GM12872 (cell line): ENCODE data around the gene LTBP3.

ENCODE experiments used
- TF ChIP-seq, protein P1 (sequence below): IDR thresholded peaks from 3 replicates; pipeline ENCODE4 v1.5.1; 2011; ENCODE audit warnings: low read depth, mild to moderate bottlenecking, low read length, moderate library complexity; ENCODE audit not compliant: insufficient read depth

Gene LTBP3

DNA sequence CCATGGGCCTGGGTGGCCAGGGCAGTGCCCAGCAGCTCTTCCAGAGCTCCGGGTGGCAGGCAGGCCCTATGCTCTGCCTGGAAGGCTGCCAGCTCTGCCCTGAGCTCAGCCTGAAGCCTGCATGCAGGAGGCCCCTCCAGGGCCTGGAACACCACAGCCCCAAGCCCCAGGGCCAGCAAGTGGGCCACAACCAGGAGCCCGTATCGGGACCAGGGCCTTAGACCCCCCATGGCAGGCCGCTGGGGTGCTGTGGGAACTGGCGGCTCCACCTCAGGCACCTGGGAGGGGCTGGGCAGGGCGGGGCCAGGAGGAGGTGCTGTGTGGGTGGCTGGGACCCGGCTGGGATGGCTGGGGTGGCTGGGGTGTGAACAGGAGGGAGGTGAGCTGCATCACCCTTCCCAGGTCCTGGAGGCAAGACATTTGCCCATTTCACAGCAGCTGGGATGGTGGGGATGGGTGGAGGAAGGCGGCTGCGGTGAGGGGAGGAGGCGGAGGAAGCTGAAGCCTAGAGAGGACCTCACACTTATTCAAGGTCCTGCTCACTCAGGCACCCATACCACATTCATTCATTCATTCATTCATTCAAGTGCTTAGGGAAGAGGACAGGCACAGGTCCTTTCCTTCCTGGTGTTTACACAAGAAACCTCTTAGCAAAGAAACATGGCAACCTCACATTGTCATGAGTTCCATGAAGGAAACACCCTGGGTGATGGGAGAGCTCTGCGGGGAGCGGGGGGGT, 37.6 kb upstream of the LTBP3 start, which contains the start of gene KCNK7:
Gene KCNK7 (minus strand): TSS at position 258 of the 739 bp plus-strand sequence. CDS start 28 bp downstream, at position 230.
- TF ChIP-seq, protein P1, sequence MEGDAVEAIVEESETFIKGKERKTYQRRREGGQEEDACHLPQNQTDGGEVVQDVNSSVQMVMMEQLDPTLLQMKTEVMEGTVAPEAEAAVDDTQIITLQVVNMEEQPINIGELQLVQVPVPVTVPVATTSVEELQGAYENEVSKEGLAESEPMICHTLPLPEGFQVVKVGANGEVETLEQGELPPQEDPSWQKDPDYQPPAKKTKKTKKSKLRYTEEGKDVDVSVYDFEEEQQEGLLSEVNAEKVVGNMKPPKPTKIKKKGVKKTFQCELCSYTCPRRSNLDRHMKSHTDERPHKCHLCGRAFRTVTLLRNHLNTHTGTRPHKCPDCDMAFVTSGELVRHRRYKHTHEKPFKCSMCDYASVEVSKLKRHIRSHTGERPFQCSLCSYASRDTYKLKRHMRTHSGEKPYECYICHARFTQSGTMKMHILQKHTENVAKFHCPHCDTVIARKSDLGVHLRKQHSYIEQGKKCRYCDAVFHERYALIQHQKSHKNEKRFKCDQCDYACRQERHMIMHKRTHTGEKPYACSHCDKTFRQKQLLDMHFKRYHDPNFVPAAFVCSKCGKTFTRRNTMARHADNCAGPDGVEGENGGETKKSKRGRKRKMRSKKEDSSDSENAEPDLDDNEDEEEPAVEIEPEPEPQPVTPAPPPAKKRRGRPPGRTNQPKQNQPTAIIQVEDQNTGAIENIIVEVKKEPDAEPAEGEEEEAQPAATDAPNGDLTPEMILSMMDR, result no peak

DNA sequence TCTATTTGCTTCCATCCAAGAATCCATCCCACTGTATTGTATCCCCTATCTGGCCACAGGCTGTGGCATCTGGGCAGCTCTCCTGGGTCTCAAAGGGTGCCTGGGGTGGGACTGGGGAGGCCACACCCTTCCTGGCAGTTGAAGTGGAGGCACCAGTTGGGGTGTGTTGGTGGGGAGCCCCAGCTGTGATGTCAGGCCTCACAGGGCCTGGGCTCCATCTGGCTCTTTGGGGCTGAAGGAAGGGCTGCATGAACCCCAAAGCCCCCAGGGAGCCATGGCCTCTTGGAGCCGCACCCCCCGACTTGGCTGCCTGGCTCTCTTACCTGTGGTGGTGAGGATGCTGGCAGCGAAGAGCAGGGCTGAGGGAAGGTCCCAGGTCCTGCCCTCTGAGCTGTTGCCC, 37.0 kb upstream of the LTBP3 start:
- TF ChIP-seq, protein P1, result no peak

DNA sequence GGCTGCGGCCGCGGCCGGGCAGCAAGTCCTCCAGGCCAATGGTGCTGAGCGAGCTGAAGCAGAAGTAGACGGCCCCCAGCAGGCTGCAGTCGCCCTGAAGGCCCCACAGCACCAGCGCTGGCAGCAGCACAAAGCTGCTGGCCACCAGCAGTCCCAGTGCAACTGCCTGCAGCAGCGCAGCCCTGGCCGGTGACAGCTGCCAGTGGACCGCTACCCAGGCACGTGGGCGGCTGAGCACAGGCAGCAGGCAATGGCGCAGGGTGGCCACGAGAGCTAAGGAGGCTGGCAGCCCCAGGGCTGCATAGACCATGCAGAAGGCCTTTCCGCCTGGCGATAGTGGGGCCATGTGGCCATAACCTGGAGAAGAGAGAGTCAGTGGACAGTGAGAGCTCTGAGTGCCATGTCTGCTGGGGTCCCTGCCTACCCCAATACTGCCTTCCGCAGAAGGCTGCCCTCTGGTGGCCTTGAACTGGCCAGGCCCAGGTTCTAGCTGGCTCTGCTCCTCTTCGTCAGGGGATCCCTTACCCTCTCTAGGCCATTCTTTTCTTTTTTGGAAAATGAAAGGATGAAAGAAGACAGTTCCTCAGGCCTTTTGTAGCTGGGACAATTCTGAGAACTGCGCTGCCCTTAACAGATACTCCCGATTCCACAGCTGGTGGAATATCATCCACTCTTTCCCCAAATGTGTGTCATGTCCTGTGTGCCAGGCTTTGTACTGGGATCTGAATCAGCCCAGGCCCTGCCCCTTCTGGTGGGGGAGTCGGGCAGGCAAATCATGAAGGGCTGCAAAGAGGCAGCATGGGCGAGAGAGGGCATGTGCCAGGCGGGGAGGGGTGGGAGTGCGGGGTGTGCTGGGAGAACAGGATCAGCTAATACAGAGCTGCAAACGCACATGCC, 35.6 kb upstream of the LTBP3 start:
- TF ChIP-seq, protein P1, result peak; percentile 88

DNA sequence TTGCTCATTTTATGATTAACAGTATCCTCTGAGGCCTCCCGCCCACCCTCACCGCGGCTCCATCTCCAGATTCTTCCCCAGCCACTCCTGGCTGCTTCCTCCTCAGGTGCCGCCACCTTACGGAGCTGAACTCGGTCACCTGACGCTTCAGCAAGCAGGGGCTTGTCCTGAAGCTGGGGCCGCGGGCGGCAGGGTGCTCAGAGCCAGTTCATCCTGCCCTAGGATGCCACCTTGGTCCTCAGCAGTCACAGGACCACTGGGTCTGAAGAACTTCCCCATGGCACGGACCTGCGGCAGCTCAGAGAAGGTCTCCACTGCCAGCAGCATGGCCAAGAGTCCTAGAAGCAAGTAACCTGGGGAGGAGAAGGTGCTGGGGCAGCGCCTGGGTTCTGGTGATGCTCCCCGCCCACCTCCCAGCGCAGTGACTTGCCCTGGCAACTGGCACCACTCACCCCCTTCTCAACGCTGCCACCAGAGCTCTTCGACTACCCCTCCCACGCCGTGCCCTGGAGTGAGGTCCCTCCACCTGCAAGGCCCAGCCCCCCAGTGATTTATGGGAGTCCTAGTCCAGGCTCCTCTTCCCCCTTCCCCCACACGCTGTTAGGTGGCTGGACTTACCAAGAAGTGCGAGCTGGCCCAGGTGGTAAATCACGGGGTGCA, 34.8 kb upstream of the LTBP3 start:
- TF ChIP-seq, protein P1, result no peak

DNA sequence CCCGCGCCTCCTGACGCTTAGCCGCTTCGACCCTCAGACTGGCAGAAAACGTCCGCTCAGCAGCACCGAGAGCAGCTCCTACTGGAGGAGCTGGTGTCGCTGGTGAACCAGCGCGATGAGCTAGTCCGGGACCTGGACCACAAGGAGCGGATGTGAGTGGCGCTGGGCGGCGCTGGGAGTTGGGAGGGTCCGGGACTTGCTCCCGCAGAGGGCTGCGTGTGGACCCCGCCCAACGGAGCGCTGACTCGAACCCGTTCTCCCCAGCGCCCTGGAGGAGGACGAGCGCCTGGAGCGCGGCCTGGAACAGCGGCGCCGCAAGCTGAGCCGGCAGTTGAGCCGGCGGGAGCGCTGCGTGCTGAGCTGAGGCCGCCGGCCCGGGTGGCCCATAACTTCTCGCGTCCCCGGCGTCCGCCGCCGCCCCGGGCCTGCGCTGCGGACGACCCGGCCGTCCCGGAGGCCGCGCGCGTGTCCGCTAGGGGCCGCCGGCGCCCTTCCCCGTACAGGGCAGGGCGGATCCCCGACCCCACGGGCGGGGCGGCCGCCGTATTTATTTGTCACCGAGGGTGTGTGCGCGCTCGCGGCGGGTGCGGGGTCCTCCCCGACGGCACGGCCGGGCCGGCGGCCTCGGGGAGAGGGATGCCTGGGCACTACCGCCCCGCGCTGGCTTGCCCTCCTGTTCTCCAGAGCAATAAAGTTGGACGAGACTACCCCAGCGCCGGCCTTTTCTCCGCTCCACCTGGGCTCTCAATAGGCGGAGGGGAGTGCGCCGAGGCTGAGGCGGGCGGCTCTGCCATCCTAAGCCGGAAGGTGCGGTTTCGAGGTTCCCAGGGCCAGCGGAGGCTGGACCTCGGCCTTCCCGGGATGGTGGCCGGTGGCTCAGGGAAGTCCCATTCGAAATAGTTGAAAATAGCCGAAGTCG, 34.0 kb upstream of the LTBP3 start:
- TF ChIP-seq, protein P1, result no peak

DNA sequence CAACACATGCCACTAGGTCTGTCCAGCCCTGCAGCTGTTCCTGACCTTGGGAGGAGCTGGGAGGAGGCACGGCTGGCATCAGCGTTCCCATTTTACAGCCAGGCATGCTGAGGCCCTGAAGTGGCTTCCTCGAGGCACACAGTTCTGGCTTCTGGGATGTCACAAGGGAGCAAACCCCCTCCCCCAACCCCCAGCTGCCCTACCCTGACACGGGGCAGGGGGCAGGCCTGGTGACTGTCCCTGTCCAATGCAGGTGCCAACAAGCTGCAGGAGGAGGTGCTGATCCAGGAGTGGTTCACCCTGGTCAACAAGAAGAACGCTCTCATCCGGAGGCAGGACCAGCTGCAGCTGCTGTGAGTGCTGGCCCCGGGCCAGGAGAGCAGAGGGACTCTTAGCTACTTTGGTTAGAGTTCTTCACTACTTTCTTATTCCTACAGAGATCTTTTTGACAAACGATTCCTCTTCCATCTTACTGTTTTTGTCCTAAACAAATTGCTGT, 32.1 kb upstream of the LTBP3 start:
- TF ChIP-seq, protein P1, result no peak
